ENCODE measurements around the gene TKTL2. TPM values are rescaled to one million over a fixed set of nuclear protein-coding genes. Genes with fewer than 3 reads are reported as not detected.

TKTL2 gene, protein sequence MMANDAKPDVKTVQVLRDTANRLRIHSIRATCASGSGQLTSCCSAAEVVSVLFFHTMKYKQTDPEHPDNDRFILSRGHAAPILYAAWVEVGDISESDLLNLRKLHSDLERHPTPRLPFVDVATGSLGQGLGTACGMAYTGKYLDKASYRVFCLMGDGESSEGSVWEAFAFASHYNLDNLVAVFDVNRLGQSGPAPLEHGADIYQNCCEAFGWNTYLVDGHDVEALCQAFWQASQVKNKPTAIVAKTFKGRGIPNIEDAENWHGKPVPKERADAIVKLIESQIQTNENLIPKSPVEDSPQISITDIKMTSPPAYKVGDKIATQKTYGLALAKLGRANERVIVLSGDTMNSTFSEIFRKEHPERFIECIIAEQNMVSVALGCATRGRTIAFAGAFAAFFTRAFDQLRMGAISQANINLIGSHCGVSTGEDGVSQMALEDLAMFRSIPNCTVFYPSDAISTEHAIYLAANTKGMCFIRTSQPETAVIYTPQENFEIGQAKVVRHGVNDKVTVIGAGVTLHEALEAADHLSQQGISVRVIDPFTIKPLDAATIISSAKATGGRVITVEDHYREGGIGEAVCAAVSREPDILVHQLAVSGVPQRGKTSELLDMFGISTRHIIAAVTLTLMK
- under 1 TPM; 0.17 to 0.59 TPM for total RNA-seq
- polyA plus RNA-seq (ENCODE audit: insufficient read length in 2 of 2), result under 1 TPM; 0.19 to 0.39 TPM
- long read RNA-seq, donor 1, result 0 reads
- long read RNA-seq, donor 2, result 0 reads
- long read RNA-seq, donor 3, result 0 reads
- long read RNA-seq, donor 4, result 0 reads

DNA sequence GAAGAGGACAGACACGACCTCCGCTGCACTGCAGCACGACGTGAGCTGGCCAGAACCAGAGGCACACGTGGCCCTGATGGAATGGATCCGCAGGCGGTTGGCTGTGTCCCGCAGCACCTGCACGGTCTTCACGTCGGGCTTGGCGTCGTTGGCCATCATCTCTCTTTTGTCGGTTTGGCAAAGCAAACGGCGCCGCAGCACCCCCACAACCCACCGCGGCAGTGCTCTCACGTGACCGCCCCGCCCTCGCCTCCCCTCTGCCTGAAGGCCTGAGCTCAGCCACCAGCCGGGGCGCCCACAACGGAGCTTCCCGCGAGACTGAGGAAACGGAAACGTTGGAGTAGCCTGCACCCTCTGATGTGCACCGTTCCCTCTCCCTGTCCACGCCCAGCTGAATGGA, at the start of gene TKTL2:
TSS of gene TKTL2 (minus strand) at position 179 of the 400 bp plus-strand sequence. CDS start at position 159, 20 bp downstream.
- WGBS (ENCODE audit: insufficient coverage), result 91% methylated on average over 30 of the region's 32 CpGs
- no peaks in the 10 kb centered on the region for H3K4me1 ChIP-seq (ENCODE audit: control insufficient read depth, insufficient read depth, low read length)
- H3K27ac ChIP-seq (ENCODE audit: low read depth, low read length), result no peak within 1 kb of the TSS
- no peaks in the 10 kb centered on the region for H3K36me3 ChIP-seq (ENCODE audit: control insufficient read depth, insufficient read depth, low read length)
- no peak for DNase-seq (ENCODE audit: low read depth in 4 of 6, low spot score in 6 of 6)
- H3K4me3 ChIP-seq (ENCODE audit: low read depth, low read length), result no peak within 1 kb of the TSS
- no peaks in the 10 kb centered on the region for H3K9me3 ChIP-seq (ENCODE audit: control insufficient read depth, insufficient read depth, low read length)
- no peaks in the 10 kb centered on the region for H3K27me3 ChIP-seq (ENCODE audit: control insufficient read depth, insufficient read depth, low read length)

DNA sequence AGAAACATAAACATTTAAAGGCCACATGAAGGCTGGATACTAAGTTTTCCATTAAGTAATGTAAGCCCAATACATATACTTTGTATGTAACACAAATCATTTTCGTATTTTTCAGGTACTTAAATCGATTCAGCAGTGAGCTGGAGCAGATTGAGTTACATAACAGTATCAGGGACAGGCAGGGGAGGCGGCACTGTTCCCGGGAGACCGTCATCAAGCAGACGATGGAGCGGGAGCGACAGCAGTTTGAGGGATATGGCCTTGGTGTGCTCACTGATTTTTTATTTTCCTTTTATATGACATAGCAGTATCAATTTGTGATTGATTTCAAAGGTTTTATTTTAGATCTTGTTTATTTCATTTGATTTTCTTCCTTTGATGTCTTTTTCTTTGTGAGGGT, 41.6 kb upstream of the TKTL2 start:
- Histone ChIP-seq H3K9me3 (ENCODE audit: control insufficient read depth, insufficient read depth, low read length) (no peaks in the 10 kb centered on the region), H3K36me3 (ENCODE audit: control insufficient read depth, insufficient read depth, low read length) (no peaks in the 10 kb centered on the region), H3K27me3 (ENCODE audit: control insufficient read depth, insufficient read depth, low read length) (no peaks in the 10 kb centered on the region), H3K4me1 (ENCODE audit: control insufficient read depth, insufficient read depth, low read length) (no peaks in the 10 kb centered on the region), H3K4me3 (ENCODE audit: low read depth, low read length) (no peak overlapping the region), H3K27ac (ENCODE audit: low read depth, low read length) (no peak overlapping the region)
- 100% methylated on average over 1 of the region's 8 CpGs for WGBS (ENCODE audit: insufficient coverage)
- no peak for DNase-seq (ENCODE audit: low read depth in 4 of 6, low spot score in 6 of 6)

DNA sequence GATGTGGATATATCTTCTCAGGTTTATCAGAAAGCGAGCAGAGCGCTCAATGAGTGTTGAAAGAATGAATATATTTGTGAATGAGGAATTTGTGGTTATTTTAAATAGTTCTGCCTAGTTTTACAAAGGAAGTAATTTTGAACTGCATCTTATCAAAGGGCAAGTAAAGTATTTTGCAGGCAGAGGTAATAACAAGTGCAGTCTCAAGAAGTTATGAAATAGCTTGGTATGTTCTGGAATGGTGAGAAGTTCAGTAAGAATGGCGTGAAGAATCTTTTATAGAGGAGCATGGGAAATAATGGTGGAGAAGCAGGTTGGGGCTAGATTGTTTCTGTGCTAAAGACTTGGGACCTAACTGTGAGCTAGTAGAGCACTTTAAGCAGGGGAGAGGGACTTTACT, 31.8 kb upstream of the TKTL2 start:
- no peaks in the 10 kb centered on the region for H3K4me1 ChIP-seq (ENCODE audit: control insufficient read depth, insufficient read depth, low read length)
- no peaks in the 10 kb centered on the region for H3K27me3 ChIP-seq (ENCODE audit: control insufficient read depth, insufficient read depth, low read length)
- no peak overlapping the region for H3K27ac ChIP-seq (ENCODE audit: low read depth, low read length)
- H3K4me3 ChIP-seq (ENCODE audit: low read depth, low read length), result no peak overlapping the region
- no peak for DNase-seq (ENCODE audit: low read depth in 4 of 6, low spot score in 6 of 6)
- H3K9me3 ChIP-seq (ENCODE audit: control insufficient read depth, insufficient read depth, low read length), result no peaks in the 10 kb centered on the region
- no peaks in the 10 kb centered on the region for H3K36me3 ChIP-seq (ENCODE audit: control insufficient read depth, insufficient read depth, low read length)
- WGBS (ENCODE audit: insufficient coverage), result 100% methylated on average over 3 of the region's 3 CpGs

DNA sequence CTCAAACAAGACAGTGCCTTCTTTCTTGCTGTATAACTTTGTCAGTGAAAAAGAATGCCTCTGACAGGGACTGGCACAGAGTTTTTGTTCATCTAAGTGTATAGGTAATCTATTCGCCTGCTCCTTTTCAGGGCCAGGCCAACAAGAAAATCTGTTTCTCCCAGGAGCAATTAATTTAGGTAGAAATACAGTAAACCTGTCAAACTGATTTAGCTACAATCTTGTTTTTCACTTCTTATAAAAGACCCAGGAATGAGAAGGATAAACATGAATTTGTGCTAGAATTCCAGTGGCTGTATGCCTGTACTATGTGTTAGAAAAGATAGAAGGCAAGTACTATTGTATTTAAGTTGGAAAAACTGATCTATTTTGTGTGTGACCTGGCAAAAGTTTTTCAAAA, 27.0 kb upstream of the TKTL2 start:
- DNase-seq (ENCODE audit: low read depth in 4 of 6, low spot score in 6 of 6), result no peak
- Histone ChIP-seq H3K27me3 (ENCODE audit: control insufficient read depth, insufficient read depth, low read length) (no peaks in the 10 kb centered on the region), H3K27ac (ENCODE audit: low read depth, low read length) (no peak overlapping the region), H3K4me1 (ENCODE audit: control insufficient read depth, insufficient read depth, low read length) (no peaks in the 10 kb centered on the region), H3K9me3 (ENCODE audit: control insufficient read depth, insufficient read depth, low read length) (no peaks in the 10 kb centered on the region), H3K4me3 (ENCODE audit: low read depth, low read length) (no peak overlapping the region), H3K36me3 (ENCODE audit: control insufficient read depth, insufficient read depth, low read length) (no peaks in the 10 kb centered on the region)
- WGBS (ENCODE audit: insufficient coverage), result no CpG with 5 or more reads among the region's 1 CpG

DNA sequence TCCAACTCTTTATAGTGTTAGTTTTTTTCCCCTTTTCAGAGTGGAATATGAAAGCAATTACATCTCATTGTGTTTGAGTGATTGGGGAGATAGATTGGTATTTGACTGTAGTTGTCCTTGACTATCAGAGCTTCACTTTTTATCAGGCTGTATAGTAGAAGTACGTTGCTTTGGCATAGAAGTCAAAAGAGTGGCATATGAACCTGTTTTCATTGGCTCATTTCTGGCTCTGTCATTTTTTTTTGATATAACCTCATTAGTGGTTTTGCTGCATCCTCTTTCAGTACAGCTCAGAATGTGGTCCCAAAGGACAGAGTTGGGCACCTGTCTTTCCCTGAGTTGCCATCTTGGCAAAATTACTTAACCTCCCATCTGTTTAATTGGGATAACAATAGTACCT, 22.3 kb upstream of the TKTL2 start:
- 40% methylated on average over 1 of the region's 1 CpG for WGBS (ENCODE audit: insufficient coverage)
- Histone ChIP-seq H3K9me3 (ENCODE audit: control insufficient read depth, insufficient read depth, low read length) (no peaks in the 10 kb centered on the region), H3K27ac (ENCODE audit: low read depth, low read length) (no peak overlapping the region), H3K27me3 (ENCODE audit: control insufficient read depth, insufficient read depth, low read length) (no peaks in the 10 kb centered on the region), H3K4me1 (ENCODE audit: control insufficient read depth, insufficient read depth, low read length) (peaks cover 6% of the 10 kb centered on the region), H3K4me3 (ENCODE audit: low read depth, low read length) (no peak overlapping the region), H3K36me3 (ENCODE audit: control insufficient read depth, insufficient read depth, low read length) (no peaks in the 10 kb centered on the region)
- DNase-seq (ENCODE audit: low read depth in 4 of 6, low spot score in 6 of 6), result no peak

DNA sequence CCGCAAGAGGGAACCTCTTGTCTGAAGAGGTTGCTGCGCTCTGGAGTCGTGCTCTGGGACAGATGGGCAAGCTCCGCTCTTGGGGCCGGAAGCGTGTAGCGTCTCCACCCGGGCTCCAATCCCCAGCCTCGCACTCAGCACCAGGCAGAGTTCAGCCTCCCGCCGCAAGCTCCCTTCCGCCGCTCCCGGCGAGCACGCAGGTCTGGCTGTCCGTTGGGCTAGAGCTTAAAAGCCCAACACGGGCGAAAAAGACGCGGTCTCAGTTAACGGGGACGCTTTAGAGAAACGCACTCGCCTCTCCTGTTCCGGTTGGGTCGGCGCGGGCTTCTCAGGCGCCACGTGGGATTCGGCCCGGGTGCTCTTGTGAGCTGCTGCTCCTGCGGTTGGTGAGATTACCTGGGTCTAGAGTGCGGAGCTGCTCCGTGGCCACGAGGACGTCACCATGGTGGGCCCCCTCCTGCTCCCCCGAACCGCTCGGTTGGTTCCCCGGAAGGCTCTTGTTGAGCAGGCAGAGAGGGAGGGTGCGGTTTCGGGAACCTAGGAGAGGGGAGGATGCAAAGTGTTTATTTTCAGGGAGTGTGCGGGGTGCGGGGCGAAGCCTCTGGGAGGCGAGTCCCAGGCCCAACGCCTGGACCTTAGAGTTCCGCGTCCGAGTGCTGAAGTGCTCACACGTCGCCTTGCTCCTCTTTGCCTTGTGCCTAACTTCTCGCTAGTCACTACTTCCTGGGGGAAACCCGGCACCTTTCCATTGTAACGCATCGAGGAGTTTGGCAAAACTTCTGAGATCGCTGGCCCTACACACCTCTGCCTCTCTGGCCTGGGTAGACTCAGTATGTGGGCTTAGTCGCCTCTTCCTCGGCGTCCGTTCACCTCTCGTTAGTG, 21.0 kb upstream of the TKTL2 start, which contains the start of gene TMA16:
TSS of gene TMA16 (plus strand) at position 331 of the 882 bp plus-strand sequence. CDS start at position 443, 112 bp downstream.
- Histone ChIP-seq H3K4me1 (ENCODE audit: control insufficient read depth, insufficient read depth, low read length) (peaks cover 6% of the 10 kb centered on the region), H3K4me3 (ENCODE audit: low read depth, low read length) (peak within 1 kb of the TSS; percentile 92), H3K36me3 (ENCODE audit: control insufficient read depth, insufficient read depth, low read length) (no peaks in the 10 kb centered on the region), H3K27ac (ENCODE audit: low read depth, low read length) (peak within 1 kb of the TSS; percentile 81), H3K27me3 (ENCODE audit: control insufficient read depth, insufficient read depth, low read length) (no peaks in the 10 kb centered on the region), H3K9me3 (ENCODE audit: control insufficient read depth, insufficient read depth, low read length) (no peaks in the 10 kb centered on the region)
- WGBS (ENCODE audit: insufficient coverage), result under 1% methylated on average over 59 of the region's 64 CpGs
- DNase-seq (ENCODE audit: low read depth in 4 of 6, low spot score in 6 of 6), result peak; percentile 77 to 97 (median 84)

DNA sequence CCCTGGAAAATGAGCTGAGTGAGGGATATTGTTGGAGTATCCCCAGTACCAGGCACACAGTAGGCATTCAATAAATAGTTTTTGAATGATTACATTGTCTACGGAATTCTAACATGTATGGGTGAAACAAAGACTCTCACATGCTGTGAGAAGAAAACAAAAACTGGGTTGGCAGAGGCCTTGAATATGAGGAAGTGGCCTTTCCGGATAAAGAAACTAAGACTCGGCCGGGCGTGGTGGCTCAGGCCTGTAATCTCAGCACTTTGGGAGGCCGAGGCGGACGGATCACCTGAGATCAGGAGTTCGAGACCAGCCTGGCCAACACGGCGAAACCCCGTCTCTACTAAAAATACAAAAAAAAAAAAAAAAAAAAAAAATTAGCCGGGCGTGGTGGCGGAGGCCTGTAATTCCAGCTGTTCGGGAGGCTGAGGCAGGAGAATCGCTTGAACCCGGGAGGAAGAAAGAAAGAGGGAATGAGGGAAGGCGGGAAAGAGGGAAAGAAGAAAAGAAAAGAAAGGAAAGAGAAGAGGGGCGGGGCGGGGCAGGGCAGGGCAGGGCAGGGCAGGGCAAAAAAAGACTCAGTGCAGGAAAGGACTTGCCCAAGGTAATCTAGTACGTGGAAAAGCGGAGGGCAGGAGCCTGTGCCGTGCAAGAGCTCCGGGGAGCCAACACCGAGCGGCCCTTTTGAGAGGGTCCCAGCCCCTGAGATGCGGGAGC, 20.2 kb upstream of the TKTL2 start:
- no peaks in the 10 kb centered on the region for H3K9me3 ChIP-seq (ENCODE audit: control insufficient read depth, insufficient read depth, low read length)
- 40% methylated on average over 15 of the region's 28 CpGs for WGBS (ENCODE audit: insufficient coverage)
- no peaks in the 10 kb centered on the region for H3K36me3 ChIP-seq (ENCODE audit: control insufficient read depth, insufficient read depth, low read length)
- DNase-seq (ENCODE audit: low read depth in 4 of 6, low spot score in 6 of 6), result no peak
- peak overlapping the region; percentile 92 for H3K4me3 ChIP-seq (ENCODE audit: low read depth, low read length)
- peaks cover 6% of the 10 kb centered on the region for H3K4me1 ChIP-seq (ENCODE audit: control insufficient read depth, insufficient read depth, low read length)
- H3K27ac ChIP-seq (ENCODE audit: low read depth, low read length), result peak overlapping the region; percentile 81
- no peaks in the 10 kb centered on the region for H3K27me3 ChIP-seq (ENCODE audit: control insufficient read depth, insufficient read depth, low read length)

DNA sequence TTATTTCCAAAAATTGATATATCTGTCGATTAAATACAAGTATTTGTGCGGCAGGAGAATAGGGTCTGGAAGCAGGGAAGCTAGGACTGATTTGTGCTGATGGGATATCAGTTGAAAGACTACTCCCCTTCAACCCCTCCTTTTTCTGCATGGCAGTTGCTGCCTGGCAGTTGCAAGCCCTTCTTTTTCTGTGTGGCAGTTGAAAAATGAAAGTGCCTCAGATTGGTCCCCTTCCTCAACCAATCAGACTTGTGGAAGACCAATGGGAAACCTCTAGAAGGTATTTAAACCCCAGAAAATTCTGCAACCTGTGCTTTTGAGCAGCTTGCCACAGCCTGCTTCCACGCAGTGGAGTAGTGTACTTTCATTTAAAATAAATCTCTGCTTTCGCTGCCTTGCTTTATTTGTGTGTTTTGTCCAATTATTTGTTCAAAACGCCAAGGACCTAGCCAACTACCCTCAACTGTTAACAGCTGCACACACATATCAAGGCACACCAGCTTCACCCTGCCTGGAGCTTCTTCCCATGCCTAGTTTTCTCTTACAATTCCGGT, 19.5 kb upstream of the TKTL2 start:
- H3K27me3 ChIP-seq (ENCODE audit: control insufficient read depth, insufficient read depth, low read length), result no peaks in the 10 kb centered on the region
- no peaks in the 10 kb centered on the region for H3K9me3 ChIP-seq (ENCODE audit: control insufficient read depth, insufficient read depth, low read length)
- WGBS (ENCODE audit: insufficient coverage), result 91% methylated on average over 2 of the region's 6 CpGs
- H3K27ac ChIP-seq (ENCODE audit: low read depth, low read length), result no peak overlapping the region
- no peak overlapping the region for H3K4me3 ChIP-seq (ENCODE audit: low read depth, low read length)
- H3K36me3 ChIP-seq (ENCODE audit: control insufficient read depth, insufficient read depth, low read length), result no peaks in the 10 kb centered on the region
- peaks cover 6% of the 10 kb centered on the region for H3K4me1 ChIP-seq (ENCODE audit: control insufficient read depth, insufficient read depth, low read length)
- no peak for DNase-seq (ENCODE audit: low read depth in 4 of 6, low spot score in 6 of 6)

All from spinal cord (tissue), 10 donors.